ENCODE measurements around the gene ADAMTS18. TPM values are rescaled to one million over a fixed set of nuclear protein-coding genes. Genes with fewer than 3 reads are reported as not detected.

Gene ADAMTS18
- total RNA-seq, 4 donors from 2014 or later = 0.20 to 0.79 (median 0.27) TPM; not detected in 1

DNA sequence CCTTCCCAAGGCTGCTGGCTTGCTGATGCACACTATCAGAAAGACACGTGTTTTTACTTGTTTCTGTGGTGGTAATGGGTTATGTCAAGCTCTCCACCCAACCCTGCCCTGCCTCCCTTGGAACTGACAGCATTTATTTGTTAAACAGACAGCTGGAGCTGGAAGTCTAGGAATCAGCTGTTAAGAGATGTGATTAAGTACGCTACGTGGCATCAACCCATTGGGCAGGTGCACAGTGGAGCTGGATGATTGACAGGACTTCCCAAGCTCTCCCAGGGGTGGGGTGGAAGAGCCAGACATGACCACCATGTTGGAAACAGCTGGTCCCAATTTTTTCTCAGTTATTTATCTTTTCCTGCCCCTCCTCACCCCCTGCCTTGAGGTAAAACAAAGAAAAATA, 49.4 kb downstream of the ADAMTS18 start:
- DNase-seq = no peak
- Histone ChIP-seq H3K36me3 (no peaks in the 10 kb centered on the region), H3K27ac (no peak overlapping the region), H3K9me3 (no peaks in the 10 kb centered on the region), H3K27me3 (no peaks in the 10 kb centered on the region), H3K4me3 (no peak overlapping the region), H3K4me1 (no peaks in the 10 kb centered on the region)
- intact Hi-C loops (cut with DNase I; ENCODE audit: low total_unique reads) (no loop called here), in situ Hi-C loops (cut with MboI; ENCODE audit: low pct_ligation_motif_present in 1 of 4, low pct_unique_long_range_greater_than_20kb in 1 of 4, low sequenced_read_pairs in 3 of 4) (no loop called here)
- WGBS, 2 donors (ENCODE audit: low coverage in 1 of 2) = 59% methylated on average over 3 of the region's 3 CpGs; no CpG with 5 or more reads in 1 of the 2 donors
- TF ChIP-seq POLR2A (IDR thresholded peaks at IDR 0.05) = no peak
- TF ChIP-seq EP300 (IDR thresholded peaks at IDR 0.05; ENCODE audit: low read depth) = no peak
- no peak for TF ChIP-seq POLR2AphosphoS5 (IDR thresholded peaks at IDR 0.05)
- TF ChIP-seq, protein P1, sequence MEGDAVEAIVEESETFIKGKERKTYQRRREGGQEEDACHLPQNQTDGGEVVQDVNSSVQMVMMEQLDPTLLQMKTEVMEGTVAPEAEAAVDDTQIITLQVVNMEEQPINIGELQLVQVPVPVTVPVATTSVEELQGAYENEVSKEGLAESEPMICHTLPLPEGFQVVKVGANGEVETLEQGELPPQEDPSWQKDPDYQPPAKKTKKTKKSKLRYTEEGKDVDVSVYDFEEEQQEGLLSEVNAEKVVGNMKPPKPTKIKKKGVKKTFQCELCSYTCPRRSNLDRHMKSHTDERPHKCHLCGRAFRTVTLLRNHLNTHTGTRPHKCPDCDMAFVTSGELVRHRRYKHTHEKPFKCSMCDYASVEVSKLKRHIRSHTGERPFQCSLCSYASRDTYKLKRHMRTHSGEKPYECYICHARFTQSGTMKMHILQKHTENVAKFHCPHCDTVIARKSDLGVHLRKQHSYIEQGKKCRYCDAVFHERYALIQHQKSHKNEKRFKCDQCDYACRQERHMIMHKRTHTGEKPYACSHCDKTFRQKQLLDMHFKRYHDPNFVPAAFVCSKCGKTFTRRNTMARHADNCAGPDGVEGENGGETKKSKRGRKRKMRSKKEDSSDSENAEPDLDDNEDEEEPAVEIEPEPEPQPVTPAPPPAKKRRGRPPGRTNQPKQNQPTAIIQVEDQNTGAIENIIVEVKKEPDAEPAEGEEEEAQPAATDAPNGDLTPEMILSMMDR (IDR thresholded peaks at IDR 0.05) = no peak

DNA sequence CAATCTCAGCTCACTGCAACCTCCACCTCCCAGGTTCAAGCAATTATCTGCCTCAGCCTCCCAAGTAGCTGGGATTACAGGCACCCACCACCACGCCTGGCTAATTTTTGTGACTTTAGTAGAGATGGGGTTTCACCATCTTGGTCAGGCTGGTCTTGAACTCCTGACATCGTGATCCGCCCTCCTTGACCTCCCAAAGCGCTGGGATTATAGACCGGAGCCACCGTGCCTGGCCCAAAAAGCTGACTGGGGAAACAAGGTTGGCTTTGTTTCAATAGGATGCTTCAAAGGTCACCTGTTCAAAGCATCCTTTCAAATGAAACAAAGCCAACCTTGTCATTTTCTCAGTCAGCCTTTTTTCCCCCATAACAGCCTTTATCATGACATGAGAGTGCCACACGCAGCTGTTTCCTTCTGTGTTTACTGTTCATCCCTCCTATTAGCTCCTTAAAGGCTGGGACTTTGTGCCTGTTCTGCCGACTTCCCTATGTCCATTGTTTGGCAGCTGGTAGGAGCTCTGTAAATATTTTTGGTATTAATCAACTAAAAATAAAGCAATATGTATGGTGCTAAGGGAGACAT, 51.1 kb downstream of the ADAMTS18 start:
- no peak for DNase-seq
- H3K9me3 ChIP-seq = no peaks in the 10 kb centered on the region
- H3K36me3 ChIP-seq = no peaks in the 10 kb centered on the region
- no peak overlapping the region for H3K27ac ChIP-seq
- H3K4me1 ChIP-seq = no peaks in the 10 kb centered on the region
- 21 to 69% methylated on average over 2 to 8 of the region's 8 CpGs for WGBS, 2 donors (ENCODE audit: low coverage in 1 of 2)
- intact Hi-C loops (cut with DNase I; ENCODE audit: low total_unique reads) (no loop called here), in situ Hi-C loops (cut with MboI; ENCODE audit: low pct_ligation_motif_present in 1 of 4, low pct_unique_long_range_greater_than_20kb in 1 of 4, low sequenced_read_pairs in 3 of 4) (no loop called here)
- H3K27me3 ChIP-seq = no peaks in the 10 kb centered on the region
- no peak for TF ChIP-seq EP300 (IDR thresholded peaks at IDR 0.05; ENCODE audit: low read depth)
- no peak for TF ChIP-seq POLR2AphosphoS5 (IDR thresholded peaks at IDR 0.05)
- no peak for TF ChIP-seq POLR2A (IDR thresholded peaks at IDR 0.05)
- TF ChIP-seq, protein P1 (IDR thresholded peaks at IDR 0.05) = no peak
- no peak overlapping the region for H3K4me3 ChIP-seq

DNA sequence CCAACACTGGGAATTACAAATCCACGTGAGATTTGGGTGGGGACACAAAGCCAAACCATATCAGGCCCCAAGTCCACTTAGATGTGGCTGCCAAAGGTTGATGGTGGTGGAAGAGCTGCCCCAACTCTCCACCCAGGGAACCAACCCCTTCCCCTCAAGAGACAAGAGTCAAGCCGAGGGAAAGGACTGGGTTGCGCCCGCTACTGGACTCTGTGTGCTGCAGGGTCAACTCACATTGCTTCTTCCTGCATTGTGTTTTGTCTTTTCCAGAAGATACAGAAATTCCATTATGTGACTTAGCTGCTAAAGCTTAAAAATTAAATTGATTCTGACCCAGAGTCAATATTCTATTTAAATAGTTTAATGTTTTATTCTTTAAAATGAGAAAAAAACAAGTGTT, 58.5 kb downstream of the ADAMTS18 start:
- intact Hi-C loops (cut with DNase I; ENCODE audit: low total_unique reads) = no loop called here
- WGBS, 2 donors (ENCODE audit: low coverage in 1 of 2) = 36 to 53% methylated on average over 3 to 4 of the region's 4 CpGs
- no peak for DNase-seq

DNA sequence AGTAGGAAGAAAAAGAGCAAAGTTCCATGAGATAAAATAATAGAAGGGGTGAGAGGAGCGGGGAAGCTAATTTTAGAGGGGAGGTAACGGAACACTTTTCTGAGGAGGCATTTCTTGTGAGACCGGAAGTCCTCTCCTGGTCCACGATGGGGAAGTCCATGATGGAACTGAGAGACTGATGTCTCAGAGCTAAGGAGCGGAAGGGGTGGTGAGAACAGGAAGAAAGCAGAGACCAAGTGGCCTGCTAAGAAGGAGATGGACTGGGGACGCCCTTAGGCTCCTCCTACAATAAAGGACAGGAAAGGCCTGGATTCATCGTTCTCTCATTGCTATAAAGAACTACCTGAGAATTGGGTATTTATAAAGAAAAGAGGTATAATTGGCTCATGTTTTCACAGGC, 59.4 kb downstream of the ADAMTS18 start:
- 94 to 95% methylated on average over 7 of the region's 7 CpGs for WGBS, 2 donors (ENCODE audit: low coverage in 1 of 2)
- no peaks in the 10 kb centered on the region for H3K4me1 ChIP-seq
- no peak for DNase-seq
- H3K27ac ChIP-seq = no peak overlapping the region
- TF ChIP-seq, protein P1 (IDR thresholded peaks at IDR 0.05) = no peak
- no peak for TF ChIP-seq POLR2AphosphoS5 (IDR thresholded peaks at IDR 0.05)
- TF ChIP-seq POLR2A (IDR thresholded peaks at IDR 0.05) = no peak
- no peak for TF ChIP-seq EP300 (IDR thresholded peaks at IDR 0.05; ENCODE audit: low read depth)
- H3K36me3 ChIP-seq = no peaks in the 10 kb centered on the region
- H3K27me3 ChIP-seq = no peaks in the 10 kb centered on the region
- H3K9me3 ChIP-seq = no peaks in the 10 kb centered on the region
- H3K4me3 ChIP-seq = no peak overlapping the region
- in situ Hi-C loops (cut with MboI; ENCODE audit: low pct_ligation_motif_present in 1 of 4, low pct_unique_long_range_greater_than_20kb in 1 of 4, low sequenced_read_pairs in 3 of 4) = no loop called here
- intact Hi-C loops (cut with DNase I; ENCODE audit: low total_unique reads) = no loop called here

More for the DNA sequence above, 58.5 kb downstream of the ADAMTS18 start:
- Histone ChIP-seq H3K9me3 (no peaks in the 10 kb centered on the region), H3K27ac (no peak overlapping the region), H3K4me3 (no peak overlapping the region), H3K4me1 (no peaks in the 10 kb centered on the region), H3K27me3 (no peaks in the 10 kb centered on the region), H3K36me3 (no peaks in the 10 kb centered on the region)
- TF ChIP-seq POLR2AphosphoS5 (IDR thresholded peaks at IDR 0.05) (no peak), EP300 (IDR thresholded peaks at IDR 0.05; ENCODE audit: low read depth) (no peak)
- TF ChIP-seq, protein P1 (IDR thresholded peaks at IDR 0.05) = peak in 1 of 5 experiments; percentile 12
- in situ Hi-C loops (cut with MboI; ENCODE audit: low pct_ligation_motif_present in 1 of 4, low pct_unique_long_range_greater_than_20kb in 1 of 4, low sequenced_read_pairs in 3 of 4) = no loop called here
